Dermis lymphatic vessel endothelial cell (primary cell): Measurements from ENCODE around the gene ESR2. TPM values are rescaled to one million over a fixed set of nuclear protein-coding genes. Genes with fewer than 3 reads are reported as not detected.

Source experiments
- total RNA-seq: library from RNA; depleted of rRNA; stranded (reverse); fragments of >200 nt; gene quantifications from 2 replicates; pipeline ENCODE4 v1.2.1, GENCODE V29; 2014

Gene ESR2
- under 0.01 and 0.11 TPM in 2 replicates for total RNA-seq

GRCh38 chr14:64293976-64294671 is at the start of gene ESR2:
ESR2 (minus strand) TSS chr14:64294371; CDS start chr14:64282985, 11,386 bp downstream.

Other genes with a start within 250 kb of the ESR2 start
- gene MTHFD1, start 94.0 kb upstream of the ESR2 start, total RNA-seq, result 27.8 and 35.8 TPM in 2 replicates
- gene AKAP5, start 171.1 kb upstream of the ESR2 start, total RNA-seq, result 0.09 and 0.11 TPM in 2 replicates
- gene ZBTB25, start 209.5 kb upstream of the ESR2 start, total RNA-seq, result 3.3 and 4.2 TPM in 2 replicates
- 45.7 and 60.2 TPM in 2 replicates for gene ZBTB1, start 210.4 kb upstream of the ESR2 start, total RNA-seq
- gene HSPA2, start 246.4 kb upstream of the ESR2 start, total RNA-seq, result 2.3 and 7.2 TPM in 2 replicates